SU-DHL-6 (cell line): Measurements from ENCODE around the gene IQGAP1.

Experiments
- EZH2phosphoT487 ChIP-seq: fragments of 200-600 bp; sonication (generic), shearing (Covaris generic); conservative IDR thresholded peaks from 2 replicates; pipeline ENCODE4 v1.6.1; 2018; ENCODE audit warnings: mild to moderate bottlenecking, antibody characterized with exemption, low read length, moderate library complexity, mixed read lengths
- TF ChIP-seq, protein P1 (sequence below): fragments of 200-600 bp; sonication (generic); IDR thresholded peaks from one replicate; pipeline ENCODE4 v1.5.1; 2017; ENCODE audit warnings: antibody characterized with exemption, mild to moderate bottlenecking, low read length, moderate library complexity; ENCODE audit not compliant: insufficient read depth, poor library complexity, severe bottlenecking

DNA sequence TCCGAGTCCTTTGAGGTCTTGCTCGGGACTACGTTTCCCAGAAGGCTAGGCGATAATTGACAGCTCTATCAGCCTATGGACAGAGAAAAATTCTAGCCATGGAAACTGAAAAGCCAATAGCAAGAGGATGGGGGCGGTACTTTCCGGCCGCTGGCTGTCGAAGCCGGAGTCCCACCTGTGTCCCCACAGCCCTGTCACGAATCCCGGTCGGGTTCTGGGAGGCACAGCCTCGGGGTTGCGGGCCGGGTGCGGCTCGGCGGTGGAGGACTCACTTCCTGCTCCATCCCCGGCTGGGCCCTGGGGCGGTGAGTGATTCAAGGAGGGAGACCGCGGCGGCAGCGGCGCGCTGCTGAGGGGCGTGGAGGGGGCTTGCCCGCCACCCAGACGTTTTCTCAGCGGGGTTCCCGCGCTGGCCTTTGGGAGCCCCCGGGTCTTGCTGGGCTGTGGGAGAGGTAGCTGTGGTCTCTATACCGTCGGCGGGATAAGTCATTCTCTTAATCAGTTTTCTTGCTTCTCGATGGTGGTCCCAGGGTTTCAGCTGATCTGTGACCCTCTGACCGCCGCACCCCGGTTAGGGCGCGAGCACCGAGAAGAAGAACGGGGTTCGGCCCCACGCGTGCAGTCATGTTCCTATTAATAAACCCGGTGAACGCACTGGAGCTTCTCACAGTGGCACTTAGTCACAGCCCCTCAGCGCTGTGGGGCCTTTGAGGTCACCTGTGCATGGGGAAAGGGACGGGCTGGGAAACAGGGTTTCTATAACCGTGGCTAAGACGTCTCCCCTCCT, 35.7 kb upstream of the IQGAP1 start, which contains the start of gene ZNF774:
- TF ChIP-seq, protein P1, sequence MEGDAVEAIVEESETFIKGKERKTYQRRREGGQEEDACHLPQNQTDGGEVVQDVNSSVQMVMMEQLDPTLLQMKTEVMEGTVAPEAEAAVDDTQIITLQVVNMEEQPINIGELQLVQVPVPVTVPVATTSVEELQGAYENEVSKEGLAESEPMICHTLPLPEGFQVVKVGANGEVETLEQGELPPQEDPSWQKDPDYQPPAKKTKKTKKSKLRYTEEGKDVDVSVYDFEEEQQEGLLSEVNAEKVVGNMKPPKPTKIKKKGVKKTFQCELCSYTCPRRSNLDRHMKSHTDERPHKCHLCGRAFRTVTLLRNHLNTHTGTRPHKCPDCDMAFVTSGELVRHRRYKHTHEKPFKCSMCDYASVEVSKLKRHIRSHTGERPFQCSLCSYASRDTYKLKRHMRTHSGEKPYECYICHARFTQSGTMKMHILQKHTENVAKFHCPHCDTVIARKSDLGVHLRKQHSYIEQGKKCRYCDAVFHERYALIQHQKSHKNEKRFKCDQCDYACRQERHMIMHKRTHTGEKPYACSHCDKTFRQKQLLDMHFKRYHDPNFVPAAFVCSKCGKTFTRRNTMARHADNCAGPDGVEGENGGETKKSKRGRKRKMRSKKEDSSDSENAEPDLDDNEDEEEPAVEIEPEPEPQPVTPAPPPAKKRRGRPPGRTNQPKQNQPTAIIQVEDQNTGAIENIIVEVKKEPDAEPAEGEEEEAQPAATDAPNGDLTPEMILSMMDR = no peak
- TF ChIP-seq EZH2phosphoT487 = no peak
